Brain microvascular endothelial cell (primary cell): ENCODE results near the gene PSMF1.

Experiments used
- DNase-seq: peaks from one replicate; pipeline ENCODE4 v3.0.0-alpha.2; 2020
- H3K27ac ChIP-seq: fragments of 250-450 bp; sonication (Bioruptor Pico); 2 replicates; pipeline ENCODE4 v1.5.1; 2020; ENCODE audit warnings: mild to moderate bottlenecking, moderate library complexity
- H3K27me3 ChIP-seq: fragments of 250-450 bp; sonication (Bioruptor Pico); replicated peaks from 2 replicates; pipeline ENCODE4 v1.5.1; 2020; ENCODE audit warnings: mild to moderate bottlenecking
- H3K36me3 ChIP-seq: fragments of 250-450 bp; sonication (Bioruptor Pico); replicated peaks from 2 replicates; pipeline ENCODE4 v1.5.1; 2020; ENCODE audit warnings: mild to moderate bottlenecking
- H3K4me3 ChIP-seq: 2 replicates; pipeline ENCODE4 v1.5.1; 2011; ENCODE audit warnings: low read depth, mild to moderate bottlenecking, control low read depth, low read length, moderate library complexity
- in situ Hi-C: cut with HindIII; loops from 2 replicates; pipeline ENCODE4 v1.10.0; 2017; ENCODE audit warnings: low sequenced_read_pairs, low pct_ligation_motif_present
- TF ChIP-seq, protein P1 (sequence below): IDR thresholded peaks from 2 replicates; pipeline ENCODE4 v1.5.1; 2011; ENCODE audit warnings: low read depth, mild to moderate bottlenecking, moderate library complexity, low read length, control low read depth, inconsistent platforms; ENCODE audit errors: missing control alignments

The PSMF1 gene

DNA sequence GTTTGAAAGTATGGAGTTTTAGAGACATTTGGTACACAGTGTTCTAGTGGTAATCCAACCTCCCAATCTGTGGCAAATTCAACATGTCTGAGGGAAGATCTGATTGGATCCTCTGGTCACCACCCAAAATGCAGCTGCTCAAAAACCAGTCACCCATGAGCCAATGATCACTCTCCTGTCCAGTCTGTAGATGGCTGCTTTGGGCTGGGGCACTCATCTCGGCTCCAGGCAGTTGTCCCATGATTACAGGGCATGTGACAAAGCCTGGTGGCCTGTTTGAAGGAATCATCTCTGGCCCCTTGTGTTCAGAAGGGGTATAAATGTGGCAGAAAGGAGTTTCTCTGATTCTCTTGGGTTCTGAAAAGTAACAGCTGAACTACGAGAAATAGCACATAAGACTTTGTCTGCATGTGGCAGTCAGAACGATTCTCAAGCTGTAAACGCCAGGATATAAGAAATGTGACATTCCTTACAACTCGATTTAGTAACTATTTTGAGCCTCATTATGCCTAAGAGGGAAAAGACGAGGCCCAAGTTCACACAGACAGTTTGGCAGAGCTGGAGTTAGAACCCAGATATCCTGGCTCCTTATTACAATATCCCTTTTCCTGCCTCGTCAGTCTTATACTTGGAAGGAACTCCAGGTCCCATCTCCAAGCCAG, 80.9 kb downstream of the PSMF1 start:
- no peak for DNase-seq
- Histone ChIP-seq H3K27me3 (peaks cover 3% of the 10 kb centered on the region), H3K36me3 (no peaks in the 10 kb centered on the region), H3K4me3 (no peak overlapping the region), H3K27ac (no peak overlapping the region)
- in situ Hi-C loops, result no loop called here
- TF ChIP-seq, protein P1, sequence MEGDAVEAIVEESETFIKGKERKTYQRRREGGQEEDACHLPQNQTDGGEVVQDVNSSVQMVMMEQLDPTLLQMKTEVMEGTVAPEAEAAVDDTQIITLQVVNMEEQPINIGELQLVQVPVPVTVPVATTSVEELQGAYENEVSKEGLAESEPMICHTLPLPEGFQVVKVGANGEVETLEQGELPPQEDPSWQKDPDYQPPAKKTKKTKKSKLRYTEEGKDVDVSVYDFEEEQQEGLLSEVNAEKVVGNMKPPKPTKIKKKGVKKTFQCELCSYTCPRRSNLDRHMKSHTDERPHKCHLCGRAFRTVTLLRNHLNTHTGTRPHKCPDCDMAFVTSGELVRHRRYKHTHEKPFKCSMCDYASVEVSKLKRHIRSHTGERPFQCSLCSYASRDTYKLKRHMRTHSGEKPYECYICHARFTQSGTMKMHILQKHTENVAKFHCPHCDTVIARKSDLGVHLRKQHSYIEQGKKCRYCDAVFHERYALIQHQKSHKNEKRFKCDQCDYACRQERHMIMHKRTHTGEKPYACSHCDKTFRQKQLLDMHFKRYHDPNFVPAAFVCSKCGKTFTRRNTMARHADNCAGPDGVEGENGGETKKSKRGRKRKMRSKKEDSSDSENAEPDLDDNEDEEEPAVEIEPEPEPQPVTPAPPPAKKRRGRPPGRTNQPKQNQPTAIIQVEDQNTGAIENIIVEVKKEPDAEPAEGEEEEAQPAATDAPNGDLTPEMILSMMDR, result no peak

DNA sequence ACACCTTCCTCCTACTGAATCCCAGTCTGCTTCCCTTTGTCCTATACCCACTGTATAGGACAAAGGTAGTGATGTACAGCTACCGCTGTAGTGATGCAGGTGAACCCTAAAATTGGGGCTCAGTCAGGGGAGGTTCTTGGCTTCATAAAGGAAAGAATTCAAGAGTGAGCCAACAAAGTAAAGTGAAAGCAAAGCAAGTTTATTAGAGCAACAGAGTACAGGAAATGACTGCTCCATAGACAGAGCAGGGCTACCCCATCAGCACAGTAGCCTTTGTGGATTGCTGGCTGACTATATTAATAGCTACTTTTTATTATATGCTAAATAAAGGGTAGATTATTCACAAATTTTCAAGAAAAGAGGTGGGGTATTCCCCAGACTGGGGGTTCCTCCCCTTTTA, 81.6 kb downstream of the PSMF1 start:
- H3K36me3 ChIP-seq, result no peaks in the 10 kb centered on the region
- in situ Hi-C loops, result no loop called here
- TF ChIP-seq, protein P1, result no peak
- no peak for DNase-seq
- H3K27me3 ChIP-seq, result peaks cover 5% of the 10 kb centered on the region
- H3K4me3 ChIP-seq, result no peak overlapping the region
- no peak overlapping the region for H3K27ac ChIP-seq

DNA sequence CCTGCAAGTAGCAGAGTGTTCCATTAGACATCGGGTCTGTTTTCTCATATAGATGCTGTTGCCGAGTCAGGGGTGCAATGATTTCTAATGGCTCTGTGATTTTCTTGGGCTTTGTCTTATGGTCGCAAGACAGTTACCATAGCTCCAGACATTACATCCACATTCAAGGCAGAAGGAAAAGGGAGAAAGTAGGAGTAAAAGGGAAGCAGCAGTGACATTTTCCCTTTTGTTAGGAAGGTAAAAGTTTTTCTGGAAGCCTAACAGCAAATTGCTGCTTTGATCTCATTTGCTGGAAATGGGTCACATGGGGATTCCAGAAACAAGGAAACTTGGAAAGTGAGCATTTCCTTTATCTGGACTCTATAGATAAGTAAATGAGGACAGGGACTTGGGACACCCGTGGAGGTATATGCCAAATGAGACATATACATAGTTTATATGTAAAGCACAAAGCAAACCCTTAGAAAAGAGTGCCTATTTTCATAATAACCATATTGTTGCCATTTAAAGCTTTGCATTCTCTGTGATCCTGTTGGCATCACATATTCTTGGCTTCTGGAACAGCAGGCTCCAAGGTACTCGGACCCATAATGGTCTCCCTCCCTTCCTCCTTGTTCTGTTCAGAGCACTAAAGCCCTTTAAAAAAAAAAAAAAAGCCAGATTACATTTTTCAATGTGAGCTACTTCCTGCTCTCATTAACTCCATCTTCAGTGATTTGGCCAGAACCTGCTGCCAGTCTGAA, 84.5 kb downstream of the PSMF1 start, which contains the start of gene C20orf202:
TSS of gene C20orf202 (plus strand) at position 693 of the 743 bp plus-strand sequence. CDS start 132 bp downstream, outside the sequence.
- Histone ChIP-seq H3K4me3 (no peak within 1 kb of the TSS), H3K36me3 (no peaks in the 10 kb centered on the region), H3K27ac (no peak within 1 kb of the TSS), H3K27me3 (peaks cover 11% of the 10 kb centered on the region)
- no peak for DNase-seq
- TF ChIP-seq, protein P1, result no peak
- in situ Hi-C loops, result no loop called here

DNA sequence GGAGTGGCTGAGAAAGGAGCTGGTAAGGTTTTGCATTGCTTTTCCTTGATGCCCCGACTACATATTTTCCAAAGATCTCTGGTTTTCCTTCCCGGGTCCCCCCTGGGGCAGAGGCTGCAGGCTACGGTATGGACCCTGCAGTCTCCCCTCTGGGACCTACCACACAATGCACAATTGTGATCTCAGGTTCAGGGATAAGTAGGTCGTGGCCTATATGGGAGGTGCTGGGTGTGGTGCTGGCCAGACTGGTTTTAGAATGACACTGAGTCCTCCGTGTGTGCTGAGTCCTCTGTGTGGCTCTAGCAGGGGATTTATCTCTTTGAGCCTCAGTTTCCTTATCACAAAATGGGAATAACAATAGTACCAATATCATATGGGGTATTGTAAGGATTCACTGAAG, 85.2 kb downstream of the PSMF1 start:
- in situ Hi-C loops, result no loop called here
- no peak for DNase-seq
- Histone ChIP-seq H3K4me3 (no peak overlapping the region), H3K27me3 (peaks cover 11% of the 10 kb centered on the region), H3K36me3 (no peaks in the 10 kb centered on the region), H3K27ac (no peak overlapping the region)
- TF ChIP-seq, protein P1, result no peak

DNA sequence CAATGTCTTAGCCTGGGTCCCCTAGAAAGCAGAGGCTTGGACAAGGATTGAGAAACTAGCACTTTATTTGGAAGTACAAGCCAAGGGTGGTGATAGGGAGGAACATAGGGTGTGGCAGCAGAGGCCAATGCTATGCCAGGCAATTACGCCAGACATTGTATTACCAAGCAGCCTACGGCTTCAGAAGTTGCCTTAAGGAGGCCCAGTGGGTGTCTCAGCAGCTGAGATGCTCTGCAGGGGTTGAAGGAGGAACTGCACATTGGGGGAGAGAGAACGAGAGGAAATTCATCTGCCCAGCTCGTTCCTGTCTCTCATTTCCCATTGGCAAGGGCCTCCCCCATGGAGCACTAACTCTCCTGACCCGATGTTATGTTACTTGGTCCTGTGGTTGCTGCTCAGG, 85.7 kb downstream of the PSMF1 start:
- Histone ChIP-seq H3K27ac (no peak overlapping the region), H3K4me3 (no peak overlapping the region), H3K36me3 (no peaks in the 10 kb centered on the region), H3K27me3 (peaks cover 13% of the 10 kb centered on the region)
- TF ChIP-seq, protein P1, result no peak
- in situ Hi-C loops, result no loop called here
- no peak for DNase-seq
